HG03064 (cell line): ENCODE results near the gene PCDHB3.
"Not testable (repeated sequence)": the region's sequence is repeated elsewhere in the genome, so short reads cannot be mapped to it uniquely, and the experiment has no call there.

Experiments
- ATAC-seq: cut with Tn5 transposase; IDR thresholded peaks from one replicate; pipeline ENCODE4 v1.9.1; 2021; ENCODE audit warnings: low read depth; ENCODE audit not compliant: unreplicated experiment

PCDHB3 gene

DNA sequence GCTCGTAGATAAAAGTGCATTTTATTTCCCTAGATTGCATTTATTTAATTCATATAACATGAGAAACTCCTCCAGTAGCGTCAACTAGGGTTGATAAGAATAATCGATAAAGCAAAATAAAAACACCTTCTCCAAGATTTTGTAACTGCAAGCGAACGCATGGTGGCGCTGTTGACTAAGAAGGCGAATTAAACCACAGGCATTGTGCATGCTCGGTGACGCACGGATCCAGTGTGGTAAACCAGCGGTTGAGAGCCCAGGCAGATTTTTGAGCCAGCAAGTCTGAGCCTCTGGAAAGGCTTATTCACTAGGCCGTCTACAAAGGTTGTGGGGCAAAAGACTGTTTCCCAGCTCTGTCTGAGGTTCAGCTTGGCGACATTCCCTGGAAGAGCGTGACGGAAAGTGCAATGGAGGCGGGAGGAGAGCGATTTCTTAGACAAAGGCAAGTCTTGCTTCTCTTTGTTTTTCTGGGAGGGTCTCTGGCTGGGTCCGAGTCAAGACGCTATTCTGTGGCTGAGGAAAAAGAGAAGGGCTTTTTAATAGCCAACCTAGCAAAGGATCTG lies at the start of gene PCDHB3:
Gene PCDHB3, plus strand, starts transcription at position 231 of the 563 bp plus-strand sequence. Its CDS starts 177 bp downstream, at position 408.
- ATAC-seq, result no peak

GRCh38 chr5:141050622-141051520 lies 49.4 kb upstream of the PCDHB3 start, which contains the start of gene PCDHB1:
PCDHB1 (plus strand) TSS chr5:141051374; CDS start chr5:141051471, 97 bp downstream.
- ATAC-seq, result no peak

- ATAC-seq, result no peak
Measured at GRCh38 chr5:141051521-141051866, 48.8 kb upstream of the PCDHB3 start.

GRCh38 chr5:141077826-141078225 lies 22.4 kb upstream of the PCDHB3 start:
- ATAC-seq, result no peak

- no peak for ATAC-seq
Measured at GRCh38 chr5:141082228-141082627, 18.0 kb upstream of the PCDHB3 start.

DNA sequence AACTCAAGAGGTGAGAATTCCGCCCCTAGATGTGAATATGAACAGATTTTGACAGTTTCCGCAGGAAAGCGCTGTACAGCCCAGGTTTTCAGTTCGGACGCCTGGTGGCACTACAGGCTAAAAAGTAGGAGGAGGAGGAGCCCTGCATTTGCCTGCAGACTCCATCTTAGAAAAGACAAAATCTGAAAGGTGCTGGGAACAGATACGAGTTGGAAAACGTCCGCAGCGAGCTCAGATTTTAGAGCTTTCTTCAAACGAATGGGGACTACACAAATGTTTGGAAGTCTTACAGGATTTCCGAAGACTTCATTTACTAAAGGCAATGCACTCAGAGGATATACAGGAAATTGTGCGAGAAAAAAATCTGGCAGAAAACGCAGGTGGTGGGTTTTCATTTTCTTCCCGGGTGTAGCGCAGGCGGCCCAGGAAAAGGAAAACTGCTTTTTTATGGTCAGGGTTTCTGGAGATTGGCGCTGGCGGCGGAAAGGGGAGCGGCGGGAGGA lies 15.7 kb upstream of the PCDHB3 start:
- ATAC-seq, result no peak

DNA sequence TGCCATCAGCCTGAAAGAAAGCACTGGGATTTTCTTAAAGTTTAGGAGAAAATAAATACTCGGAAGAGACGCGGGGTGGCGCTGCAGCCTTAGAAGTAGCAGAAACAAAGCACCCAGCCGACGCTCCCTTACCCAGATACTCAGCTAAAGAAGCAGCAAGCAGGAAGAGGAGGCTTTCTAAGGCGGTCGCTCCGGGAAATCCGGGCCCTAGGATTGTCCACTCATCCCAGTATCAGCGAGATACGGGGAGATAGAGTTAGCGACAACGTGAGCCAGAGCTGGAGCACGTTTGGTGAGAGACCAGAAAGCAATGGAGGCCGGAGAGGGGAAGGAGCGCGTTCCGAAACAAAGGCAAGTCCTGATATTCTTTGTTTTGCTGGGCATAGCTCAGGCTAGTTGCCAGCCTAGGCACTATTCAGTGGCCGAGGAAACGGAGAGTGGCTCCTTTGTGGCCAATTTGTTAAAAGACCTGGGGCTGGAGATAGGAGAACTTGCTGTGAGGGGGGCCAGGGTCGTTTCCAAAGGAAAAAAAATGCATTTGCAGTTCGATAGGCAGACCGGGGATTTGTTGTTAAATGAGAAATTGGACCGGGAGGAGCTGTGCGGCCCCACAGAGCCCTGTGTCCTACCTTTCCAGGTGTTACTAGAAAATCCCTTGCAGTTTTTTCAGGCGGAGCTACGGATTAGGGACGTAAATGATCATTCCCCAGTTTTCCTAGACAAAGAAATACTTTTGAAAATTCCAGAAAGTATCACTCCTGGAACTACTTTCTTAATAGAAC lies 5.6 kb upstream of the PCDHB3 start, which contains the start of gene PCDHB2:
Gene PCDHB2, plus strand, starts transcription at position 135 of the 782 bp plus-strand sequence. Its CDS starts 176 bp downstream, at position 311.
- no peak for ATAC-seq

- ATAC-seq, result no peak
Measured at GRCh38 chr5:141095263-141095641, 5.0 kb upstream of the PCDHB3 start.

- not testable (repeated sequence) for ATAC-seq
Measured at GRCh38 chr5:141096181-141096580, 4.1 kb upstream of the PCDHB3 start.

DNA sequence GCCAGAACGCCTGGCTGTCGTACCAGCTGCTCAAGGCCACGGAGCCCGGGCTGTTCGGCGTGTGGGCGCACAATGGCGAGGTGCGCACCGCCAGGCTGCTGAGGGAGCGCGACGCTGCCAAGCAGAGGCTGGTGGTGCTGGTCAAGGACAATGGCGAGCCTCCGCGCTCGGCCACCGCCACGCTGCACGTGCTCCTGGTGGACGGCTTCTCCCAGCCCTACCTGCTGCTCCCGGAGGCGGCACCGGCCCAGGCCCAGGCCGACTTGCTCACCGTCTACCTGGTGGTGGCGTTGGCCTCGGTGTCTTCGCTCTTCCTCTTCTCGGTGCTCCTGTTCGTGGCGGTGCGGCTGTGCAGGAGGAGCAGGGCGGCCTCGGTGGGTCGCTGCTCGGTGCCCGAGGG lies 3.7 kb upstream of the PCDHB3 start:
- not testable (repeated sequence) for ATAC-seq

DNA sequence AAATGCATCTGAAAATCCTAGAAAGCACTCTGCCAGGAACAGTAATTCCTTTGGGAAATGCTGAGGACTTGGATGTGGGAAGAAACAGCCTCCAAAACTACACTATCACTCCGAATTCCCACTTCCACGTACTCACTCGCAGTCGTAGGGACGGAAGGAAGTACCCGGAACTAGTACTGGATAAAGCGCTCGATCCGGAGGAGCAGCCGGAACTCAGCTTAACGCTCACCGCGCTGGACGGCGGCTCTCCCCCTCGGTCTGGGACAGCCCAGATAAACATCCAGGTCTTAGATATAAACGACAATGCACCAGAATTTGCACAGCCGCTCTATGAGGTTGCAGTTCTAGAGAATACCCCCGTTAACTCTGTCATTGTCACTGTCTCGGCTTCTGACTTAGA lies 786 bp downstream of the PCDHB3 start:
- no peak for ATAC-seq

DNA sequence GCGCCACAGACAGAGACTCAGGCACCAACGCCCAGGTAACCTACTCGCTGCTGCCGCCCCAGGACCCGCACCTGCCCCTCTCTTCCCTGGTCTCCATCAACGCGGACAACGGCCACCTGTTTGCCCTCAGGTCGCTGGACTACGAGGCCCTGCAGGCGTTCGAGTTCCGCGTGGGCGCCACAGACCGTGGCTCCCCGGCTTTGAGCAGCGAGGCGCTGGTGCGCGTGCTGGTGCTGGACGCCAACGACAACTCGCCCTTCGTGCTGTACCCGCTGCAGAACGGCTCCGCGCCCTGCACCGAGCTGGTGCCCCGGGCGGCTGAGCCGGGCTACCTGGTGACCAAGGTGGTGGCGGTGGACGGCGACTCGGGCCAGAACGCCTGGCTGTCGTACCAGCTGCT lies 1.8 kb downstream of the PCDHB3 start:
- not testable (repeated sequence) for ATAC-seq

DNA sequence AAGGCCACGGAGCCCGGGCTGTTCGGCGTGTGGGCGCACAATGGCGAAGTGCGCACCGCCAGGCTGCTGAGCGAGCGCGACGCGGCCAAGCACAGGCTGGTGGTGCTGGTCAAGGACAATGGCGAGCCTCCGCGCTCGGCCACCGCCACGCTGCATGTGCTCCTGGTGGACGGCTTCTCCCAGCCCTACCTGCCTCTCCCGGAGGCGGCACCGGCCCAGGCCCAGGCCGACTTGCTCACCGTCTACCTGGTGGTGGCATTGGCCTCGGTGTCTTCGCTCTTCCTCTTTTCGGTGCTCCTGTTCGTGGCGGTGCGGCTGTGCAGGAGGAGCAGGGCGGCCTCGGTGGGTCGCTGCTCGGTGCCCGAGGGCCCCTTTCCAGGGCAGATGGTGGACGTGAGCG lies 2.2 kb downstream of the PCDHB3 start:
- ATAC-seq, result not testable (repeated sequence)

DNA sequence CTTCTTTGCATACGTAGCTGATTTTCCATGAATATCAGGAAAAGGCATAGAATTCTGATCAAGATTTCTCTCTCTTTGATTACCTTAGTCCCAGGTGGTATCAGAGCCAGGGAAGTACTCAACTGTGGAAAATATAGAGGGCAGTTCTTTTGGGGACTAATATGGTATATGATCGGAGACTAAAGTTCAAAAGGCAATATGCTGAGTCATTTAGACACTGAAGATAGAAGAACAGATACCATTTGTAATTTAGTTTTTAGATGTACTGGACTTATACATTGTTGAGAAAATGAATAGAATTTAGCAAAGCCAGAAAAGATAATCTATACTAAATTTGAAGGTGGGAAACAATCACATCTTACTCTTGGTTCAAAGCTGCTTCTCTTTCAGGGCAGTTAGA lies 5.1 kb downstream of the PCDHB3 start:
- ATAC-seq, result no peak

DNA sequence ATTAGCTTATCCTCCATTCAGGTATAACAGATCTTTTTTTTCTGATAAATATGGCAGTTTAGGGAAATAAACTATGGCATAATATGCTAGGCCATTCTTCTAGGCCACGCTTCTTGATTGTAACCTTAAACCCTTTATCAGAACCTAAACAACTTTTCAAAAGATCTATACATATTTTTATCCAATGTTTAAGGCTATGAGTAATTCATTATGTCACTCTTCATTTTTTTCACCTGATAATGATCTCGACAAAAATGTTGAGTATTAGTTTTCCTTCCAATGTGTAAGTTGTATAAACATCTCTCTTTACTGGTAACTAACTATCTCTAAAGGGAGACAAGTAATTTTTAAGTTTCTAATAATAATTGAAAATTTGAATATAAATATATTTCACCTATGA lies 19.0 kb downstream of the PCDHB3 start:
- ATAC-seq, result no peak

- ATAC-seq, result no peak
Measured at GRCh38 chr5:141121563-141121962, 21.3 kb downstream of the PCDHB3 start, which contains the start of gene PCDHB4. PCDHB4 (plus strand) TSS chr5:141121818; CDS start chr5:141121999, 181 bp downstream.

GRCh38 chr5:141121985-141122384 lies 21.7 kb downstream of the PCDHB3 start:
- no peak for ATAC-seq

DNA sequence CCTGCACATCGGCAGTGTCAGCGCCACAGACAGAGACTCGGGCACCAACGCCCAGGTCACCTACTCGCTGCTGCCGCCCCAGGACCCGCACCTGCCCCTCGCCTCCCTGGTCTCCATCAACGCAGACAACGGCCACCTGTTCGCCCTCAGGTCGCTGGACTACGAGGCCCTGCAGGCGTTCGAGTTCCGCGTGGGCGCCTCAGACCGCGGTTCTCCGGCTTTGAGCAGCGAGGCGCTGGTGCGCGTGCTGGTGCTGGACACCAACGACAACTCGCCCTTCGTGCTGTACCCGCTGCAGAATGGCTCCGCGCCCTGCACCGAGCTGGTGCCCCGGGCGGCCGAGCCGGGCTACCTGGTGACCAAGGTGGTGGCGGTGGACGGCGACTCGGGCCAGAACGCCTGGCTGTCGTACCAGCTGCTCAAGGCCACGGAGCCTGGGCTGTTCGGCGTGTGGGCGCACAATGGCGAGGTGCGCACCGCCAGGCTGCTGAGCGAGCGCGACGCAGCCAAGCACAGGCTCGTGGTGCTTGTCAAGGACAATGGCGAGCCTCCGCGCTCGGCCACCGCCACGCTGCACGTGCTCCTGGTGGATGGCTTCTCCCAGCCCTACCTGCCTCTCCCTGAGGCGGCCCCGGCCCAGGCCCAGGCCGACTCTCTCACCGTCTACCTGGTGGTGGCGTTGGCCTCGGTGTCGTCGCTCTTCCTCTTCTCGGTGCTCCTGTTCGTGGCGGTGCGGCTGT lies 23.3 kb downstream of the PCDHB3 start:
- ATAC-seq, result not testable (repeated sequence)

GRCh38 chr5:141127305-141127704 lies 27.0 kb downstream of the PCDHB3 start:
- ATAC-seq, result no peak
